ENCODE results near the gene MYH14. TPM values are rescaled to one million over a fixed set of nuclear protein-coding genes. Genes with fewer than 3 reads are reported as not detected.
A peak's percentile ranks its signal among the peaks of the same experiment; 100 is the strongest.

MYH14 gene
- total and polyA plus RNA-seq, 2 of the 8 experiments (the other 6 are each of a cell fraction or from before 2014, with no cell fraction given) = 17.3 to 28.6 TPM

GRCh38 chr19:50315773-50316448, 112.5 kb downstream of the MYH14 start (continued):
- TF ChIP-seq SIN3A (conservative IDR thresholded peaks at IDR 0.05 in 1 of 2, IDR thresholded peaks at IDR 0.05 in 1 of 2; ENCODE audit: low read depth in 1 of 2, low read length in 2 of 2) (no peak), SIRT6 (IDR thresholded peaks at IDR 0.05; ENCODE audit: low read length) (no peak), HDAC6 (IDR thresholded peaks at IDR 0.05; ENCODE audit: low read depth, low read length) (no peak), POLR2A (IDR thresholded peaks at IDR 0.05; ENCODE audit: control extremely low read depth in 1 of 2, low read depth in 2 of 2, low read length in 2 of 2) (no peak), TEAD4 (IDR thresholded peaks at IDR 0.05; ENCODE audit: low read depth, low read length) (no peak), TAF1 (IDR thresholded peaks at IDR 0.05; ENCODE audit: low read depth, low read length) (peak; percentile 44; the same call in 1 of the 2 replicates), BACH1 (IDR thresholded peaks at IDR 0.05; ENCODE audit: low read length) (no peak), YY1 (IDR thresholded peaks at IDR 0.05; ENCODE audit: low read depth, low read length) (no peak; the same call in 1 of the 2 replicates), MAFK (IDR thresholded peaks at IDR 0.05; ENCODE audit: low read depth, low read length) (no peak)
- TF ChIP-seq, protein P1, sequence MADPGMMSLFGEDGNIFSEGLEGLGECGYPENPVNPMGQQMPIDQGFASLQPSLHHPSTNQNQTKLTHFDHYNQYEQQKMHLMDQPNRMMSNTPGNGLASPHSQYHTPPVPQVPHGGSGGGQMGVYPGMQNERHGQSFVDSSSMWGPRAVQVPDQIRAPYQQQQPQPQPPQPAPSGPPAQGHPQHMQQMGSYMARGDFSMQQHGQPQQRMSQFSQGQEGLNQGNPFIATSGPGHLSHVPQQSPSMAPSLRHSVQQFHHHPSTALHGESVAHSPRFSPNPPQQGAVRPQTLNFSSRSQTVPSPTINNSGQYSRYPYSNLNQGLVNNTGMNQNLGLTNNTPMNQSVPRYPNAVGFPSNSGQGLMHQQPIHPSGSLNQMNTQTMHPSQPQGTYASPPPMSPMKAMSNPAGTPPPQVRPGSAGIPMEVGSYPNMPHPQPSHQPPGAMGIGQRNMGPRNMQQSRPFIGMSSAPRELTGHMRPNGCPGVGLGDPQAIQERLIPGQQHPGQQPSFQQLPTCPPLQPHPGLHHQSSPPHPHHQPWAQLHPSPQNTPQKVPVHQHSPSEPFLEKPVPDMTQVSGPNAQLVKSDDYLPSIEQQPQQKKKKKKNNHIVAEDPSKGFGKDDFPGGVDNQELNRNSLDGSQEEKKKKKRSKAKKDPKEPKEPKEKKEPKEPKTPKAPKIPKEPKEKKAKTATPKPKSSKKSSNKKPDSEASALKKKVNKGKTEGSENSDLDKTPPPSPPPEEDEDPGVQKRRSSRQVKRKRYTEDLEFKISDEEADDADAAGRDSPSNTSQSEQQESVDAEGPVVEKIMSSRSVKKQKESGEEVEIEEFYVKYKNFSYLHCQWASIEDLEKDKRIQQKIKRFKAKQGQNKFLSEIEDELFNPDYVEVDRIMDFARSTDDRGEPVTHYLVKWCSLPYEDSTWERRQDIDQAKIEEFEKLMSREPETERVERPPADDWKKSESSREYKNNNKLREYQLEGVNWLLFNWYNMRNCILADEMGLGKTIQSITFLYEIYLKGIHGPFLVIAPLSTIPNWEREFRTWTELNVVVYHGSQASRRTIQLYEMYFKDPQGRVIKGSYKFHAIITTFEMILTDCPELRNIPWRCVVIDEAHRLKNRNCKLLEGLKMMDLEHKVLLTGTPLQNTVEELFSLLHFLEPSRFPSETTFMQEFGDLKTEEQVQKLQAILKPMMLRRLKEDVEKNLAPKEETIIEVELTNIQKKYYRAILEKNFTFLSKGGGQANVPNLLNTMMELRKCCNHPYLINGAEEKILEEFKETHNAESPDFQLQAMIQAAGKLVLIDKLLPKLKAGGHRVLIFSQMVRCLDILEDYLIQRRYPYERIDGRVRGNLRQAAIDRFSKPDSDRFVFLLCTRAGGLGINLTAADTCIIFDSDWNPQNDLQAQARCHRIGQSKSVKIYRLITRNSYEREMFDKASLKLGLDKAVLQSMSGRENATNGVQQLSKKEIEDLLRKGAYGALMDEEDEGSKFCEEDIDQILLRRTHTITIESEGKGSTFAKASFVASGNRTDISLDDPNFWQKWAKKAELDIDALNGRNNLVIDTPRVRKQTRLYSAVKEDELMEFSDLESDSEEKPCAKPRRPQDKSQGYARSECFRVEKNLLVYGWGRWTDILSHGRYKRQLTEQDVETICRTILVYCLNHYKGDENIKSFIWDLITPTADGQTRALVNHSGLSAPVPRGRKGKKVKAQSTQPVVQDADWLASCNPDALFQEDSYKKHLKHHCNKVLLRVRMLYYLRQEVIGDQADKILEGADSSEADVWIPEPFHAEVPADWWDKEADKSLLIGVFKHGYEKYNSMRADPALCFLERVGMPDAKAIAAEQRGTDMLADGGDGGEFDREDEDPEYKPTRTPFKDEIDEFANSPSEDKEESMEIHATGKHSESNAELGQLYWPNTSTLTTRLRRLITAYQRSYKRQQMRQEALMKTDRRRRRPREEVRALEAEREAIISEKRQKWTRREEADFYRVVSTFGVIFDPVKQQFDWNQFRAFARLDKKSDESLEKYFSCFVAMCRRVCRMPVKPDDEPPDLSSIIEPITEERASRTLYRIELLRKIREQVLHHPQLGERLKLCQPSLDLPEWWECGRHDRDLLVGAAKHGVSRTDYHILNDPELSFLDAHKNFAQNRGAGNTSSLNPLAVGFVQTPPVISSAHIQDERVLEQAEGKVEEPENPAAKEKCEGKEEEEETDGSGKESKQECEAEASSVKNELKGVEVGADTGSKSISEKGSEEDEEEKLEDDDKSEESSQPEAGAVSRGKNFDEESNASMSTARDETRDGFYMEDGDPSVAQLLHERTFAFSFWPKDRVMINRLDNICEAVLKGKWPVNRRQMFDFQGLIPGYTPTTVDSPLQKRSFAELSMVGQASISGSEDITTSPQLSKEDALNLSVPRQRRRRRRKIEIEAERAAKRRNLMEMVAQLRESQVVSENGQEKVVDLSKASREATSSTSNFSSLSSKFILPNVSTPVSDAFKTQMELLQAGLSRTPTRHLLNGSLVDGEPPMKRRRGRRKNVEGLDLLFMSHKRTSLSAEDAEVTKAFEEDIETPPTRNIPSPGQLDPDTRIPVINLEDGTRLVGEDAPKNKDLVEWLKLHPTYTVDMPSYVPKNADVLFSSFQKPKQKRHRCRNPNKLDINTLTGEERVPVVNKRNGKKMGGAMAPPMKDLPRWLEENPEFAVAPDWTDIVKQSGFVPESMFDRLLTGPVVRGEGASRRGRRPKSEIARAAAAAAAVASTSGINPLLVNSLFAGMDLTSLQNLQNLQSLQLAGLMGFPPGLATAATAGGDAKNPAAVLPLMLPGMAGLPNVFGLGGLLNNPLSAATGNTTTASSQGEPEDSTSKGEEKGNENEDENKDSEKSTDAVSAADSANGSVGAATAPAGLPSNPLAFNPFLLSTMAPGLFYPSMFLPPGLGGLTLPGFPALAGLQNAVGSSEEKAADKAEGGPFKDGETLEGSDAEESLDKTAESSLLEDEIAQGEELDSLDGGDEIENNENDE (IDR thresholded peaks at IDR 0.05; ENCODE audit: insufficient replicate concordance, low read length) = no peak
- TF ChIP-seq, protein P2, sequence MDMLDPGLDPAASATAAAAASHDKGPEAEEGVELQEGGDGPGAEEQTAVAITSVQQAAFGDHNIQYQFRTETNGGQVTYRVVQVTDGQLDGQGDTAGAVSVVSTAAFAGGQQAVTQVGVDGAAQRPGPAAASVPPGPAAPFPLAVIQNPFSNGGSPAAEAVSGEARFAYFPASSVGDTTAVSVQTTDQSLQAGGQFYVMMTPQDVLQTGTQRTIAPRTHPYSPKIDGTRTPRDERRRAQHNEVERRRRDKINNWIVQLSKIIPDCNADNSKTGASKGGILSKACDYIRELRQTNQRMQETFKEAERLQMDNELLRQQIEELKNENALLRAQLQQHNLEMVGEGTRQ (IDR thresholded peaks at IDR 0.05; ENCODE audit: low read length) = no peak
